GM19035 (cell line): Measurements from ENCODE around the gene NID2.

ENCODE experiments used
- ATAC-seq: cut with Tn5 transposase; IDR thresholded peaks from one replicate; pipeline ENCODE4 v1.9.1; 2021; ENCODE audit not compliant: unreplicated experiment

Gene NID2

GRCh38 chr14:52058341-52058740, 10.5 kb downstream of the NID2 start:
- no peak for ATAC-seq

GRCh38 chr14:52055167-52055566, 13.7 kb downstream of the NID2 start:
- no peak for ATAC-seq

- no peak for ATAC-seq
Observed at GRCh38 chr14:52054678-52055077, 14.2 kb downstream of the NID2 start.

- ATAC-seq = no peak
Observed at GRCh38 chr14:52053044-52053443, 15.8 kb downstream of the NID2 start.

GRCh38 chr14:52052288-52052943, 16.4 kb downstream of the NID2 start:
- ATAC-seq = no peak

- ATAC-seq = no peak
Observed at GRCh38 chr14:52051871-52052270, 17.0 kb downstream of the NID2 start.

- no peak for ATAC-seq
Observed at GRCh38 chr14:52051251-52051650, 17.6 kb downstream of the NID2 start.

GRCh38 chr14:52049721-52050588, 18.9 kb downstream of the NID2 start:
- no peak for ATAC-seq

- no peak for ATAC-seq
Observed at GRCh38 chr14:52049271-52049670, 19.6 kb downstream of the NID2 start.

- ATAC-seq = no peak
Observed at GRCh38 chr14:52048641-52049204, 20.1 kb downstream of the NID2 start.

GRCh38 chr14:52048116-52048515, 20.7 kb downstream of the NID2 start:
- ATAC-seq = no peak

GRCh38 chr14:52046376-52046917, 22.4 kb downstream of the NID2 start:
- no peak for ATAC-seq

GRCh38 chr14:52044791-52045522, 23.9 kb downstream of the NID2 start:
- no peak for ATAC-seq

GRCh38 chr14:52043690-52044089, 25.2 kb downstream of the NID2 start:
- no peak for ATAC-seq

- no peak for ATAC-seq
Observed at GRCh38 chr14:52042371-52043289, 26.2 kb downstream of the NID2 start.

- no peak for ATAC-seq
Observed at GRCh38 chr14:52040598-52040997, 28.3 kb downstream of the NID2 start.

GRCh38 chr14:52039124-52039815, 29.6 kb downstream of the NID2 start:
- no peak for ATAC-seq

GRCh38 chr14:52033101-52033642, 35.7 kb downstream of the NID2 start:
- no peak for ATAC-seq

GRCh38 chr14:52032204-52032801, 36.6 kb downstream of the NID2 start:
- ATAC-seq = no peak
